ENCODE measurements around the gene HECTD4. TPM values are rescaled to one million over a fixed set of nuclear protein-coding genes. Genes with fewer than 3 reads are reported as not detected.

Gene HECTD4
- total RNA-seq, 2 donors from 2014 or later = 54.2 to 75.4 TPM

DNA sequence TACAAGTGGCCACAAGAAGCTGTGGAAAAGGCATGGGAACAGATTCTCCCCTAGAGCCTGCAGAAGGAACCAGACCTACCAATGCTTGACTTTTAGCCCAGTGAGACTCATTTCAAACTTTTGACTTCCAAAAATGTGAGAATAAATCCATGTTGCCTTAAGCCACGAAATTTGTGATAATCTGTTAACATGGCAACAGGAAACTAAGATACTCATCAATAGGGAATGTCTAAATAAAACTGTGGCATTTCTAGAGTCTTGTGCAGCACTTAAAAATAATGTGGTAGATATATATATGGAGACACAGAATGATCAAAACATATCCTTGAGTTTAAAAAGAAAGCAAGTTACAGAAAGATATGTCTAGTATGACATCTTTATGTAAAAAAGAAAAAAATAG lies 12.0 kb downstream of the HECTD4 start:
- no peaks in the 10 kb centered on the region for H3K9me3 ChIP-seq
- H3K36me3 ChIP-seq = no peaks in the 10 kb centered on the region
- peaks cover 0 to 12% of the 10 kb centered on the region in 2 donors for H3K4me1 ChIP-seq (ENCODE audit: control insufficient read depth in 1 of 2, low read depth in 2 of 2)
- ATAC-seq (ENCODE audit: insufficient number of reproducible peaks, low FRiP score, low read depth) (no peak), DNase-seq (ENCODE audit: low spot score) (no peak)
- H3K27ac ChIP-seq = no peak overlapping the region
- no peak overlapping the region for H3K4me3 ChIP-seq
- no peaks in the 10 kb centered on the region for H3K27me3 ChIP-seq (replicated peaks; ENCODE audit: insufficient read depth)
- TF ChIP-seq, protein P1, sequence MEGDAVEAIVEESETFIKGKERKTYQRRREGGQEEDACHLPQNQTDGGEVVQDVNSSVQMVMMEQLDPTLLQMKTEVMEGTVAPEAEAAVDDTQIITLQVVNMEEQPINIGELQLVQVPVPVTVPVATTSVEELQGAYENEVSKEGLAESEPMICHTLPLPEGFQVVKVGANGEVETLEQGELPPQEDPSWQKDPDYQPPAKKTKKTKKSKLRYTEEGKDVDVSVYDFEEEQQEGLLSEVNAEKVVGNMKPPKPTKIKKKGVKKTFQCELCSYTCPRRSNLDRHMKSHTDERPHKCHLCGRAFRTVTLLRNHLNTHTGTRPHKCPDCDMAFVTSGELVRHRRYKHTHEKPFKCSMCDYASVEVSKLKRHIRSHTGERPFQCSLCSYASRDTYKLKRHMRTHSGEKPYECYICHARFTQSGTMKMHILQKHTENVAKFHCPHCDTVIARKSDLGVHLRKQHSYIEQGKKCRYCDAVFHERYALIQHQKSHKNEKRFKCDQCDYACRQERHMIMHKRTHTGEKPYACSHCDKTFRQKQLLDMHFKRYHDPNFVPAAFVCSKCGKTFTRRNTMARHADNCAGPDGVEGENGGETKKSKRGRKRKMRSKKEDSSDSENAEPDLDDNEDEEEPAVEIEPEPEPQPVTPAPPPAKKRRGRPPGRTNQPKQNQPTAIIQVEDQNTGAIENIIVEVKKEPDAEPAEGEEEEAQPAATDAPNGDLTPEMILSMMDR (IDR thresholded peaks at IDR 0.05) = no peak

- Histone ChIP-seq H3K27ac (peak overlapping the region in 1 of 2 donors; percentile 3), H3K27me3 (replicated peaks; ENCODE audit: insufficient read depth) (no peaks in the 10 kb centered on the region), H3K4me3 (peak overlapping the region; percentile 29), H3K4me1 (ENCODE audit: control insufficient read depth in 1 of 2, low read depth in 2 of 2) (peaks cover 0 to 12% of the 10 kb centered on the region in 2 donors), H3K9me3 (no peaks in the 10 kb centered on the region), H3K36me3 (no peaks in the 10 kb centered on the region)
- ATAC-seq (ENCODE audit: insufficient number of reproducible peaks, low FRiP score, low read depth) = peak; percentile 65
- DNase-seq (ENCODE audit: low spot score) = no peak
- TF ChIP-seq, protein P1 (IDR thresholded peaks at IDR 0.05) = no peak
Observed at GRCh38 chr12:112368856-112369255, 13.4 kb downstream of the HECTD4 start.

- H3K27ac ChIP-seq = no peak overlapping the region
- TF ChIP-seq, protein P1 (IDR thresholded peaks at IDR 0.05) = no peak
Observed at GRCh38 chr12:112367965-112368364, 14.3 kb downstream of the HECTD4 start.

GRCh38 chr12:112362310-112362709 lies 19.9 kb downstream of the HECTD4 start:
- Histone ChIP-seq H3K4me3 (no peak overlapping the region), H3K9me3 (no peaks in the 10 kb centered on the region), H3K4me1 (ENCODE audit: control insufficient read depth in 1 of 2, low read depth in 2 of 2) (peaks cover 0 to 4% of the 10 kb centered on the region in 2 donors), H3K36me3 (no peaks in the 10 kb centered on the region), H3K27me3 (replicated peaks; ENCODE audit: insufficient read depth) (no peaks in the 10 kb centered on the region), H3K27ac (no peak overlapping the region)
- no peak for ATAC-seq (ENCODE audit: insufficient number of reproducible peaks, low FRiP score, low read depth)
- no peak for DNase-seq (ENCODE audit: low spot score)
- TF ChIP-seq, protein P1 (IDR thresholded peaks at IDR 0.05) = no peak

More at GRCh38 chr12:112367965-112368364, 14.3 kb downstream of the HECTD4 start:
- no peak for ATAC-seq (ENCODE audit: insufficient number of reproducible peaks, low FRiP score, low read depth)
- H3K36me3 ChIP-seq = no peaks in the 10 kb centered on the region
- no peaks in the 10 kb centered on the region for H3K27me3 ChIP-seq (replicated peaks; ENCODE audit: insufficient read depth)
- H3K4me3 ChIP-seq = no peak overlapping the region
- H3K9me3 ChIP-seq = no peaks in the 10 kb centered on the region
- peaks cover 0 to 12% of the 10 kb centered on the region in 2 donors for H3K4me1 ChIP-seq (ENCODE audit: control insufficient read depth in 1 of 2, low read depth in 2 of 2)
- DNase-seq (ENCODE audit: low spot score) = no peak

GRCh38 chr12:112361271-112361670 lies 21.0 kb downstream of the HECTD4 start:
- H3K27me3 ChIP-seq (replicated peaks; ENCODE audit: insufficient read depth) = no peaks in the 10 kb centered on the region
- peaks cover 0 to 10% of the 10 kb centered on the region in 2 donors for H3K4me1 ChIP-seq (ENCODE audit: control insufficient read depth in 1 of 2, low read depth in 2 of 2)
- no peak overlapping the region for H3K27ac ChIP-seq
- ATAC-seq (ENCODE audit: insufficient number of reproducible peaks, low FRiP score, low read depth) (no peak), DNase-seq (ENCODE audit: low spot score) (no peak)
- no peak overlapping the region for H3K4me3 ChIP-seq
- TF ChIP-seq, protein P1 (IDR thresholded peaks at IDR 0.05) = no peak
- H3K36me3 ChIP-seq = no peaks in the 10 kb centered on the region
- H3K9me3 ChIP-seq = no peaks in the 10 kb centered on the region
